ENCODE measurements around the gene SYNRG.

Gene SYNRG

DNA sequence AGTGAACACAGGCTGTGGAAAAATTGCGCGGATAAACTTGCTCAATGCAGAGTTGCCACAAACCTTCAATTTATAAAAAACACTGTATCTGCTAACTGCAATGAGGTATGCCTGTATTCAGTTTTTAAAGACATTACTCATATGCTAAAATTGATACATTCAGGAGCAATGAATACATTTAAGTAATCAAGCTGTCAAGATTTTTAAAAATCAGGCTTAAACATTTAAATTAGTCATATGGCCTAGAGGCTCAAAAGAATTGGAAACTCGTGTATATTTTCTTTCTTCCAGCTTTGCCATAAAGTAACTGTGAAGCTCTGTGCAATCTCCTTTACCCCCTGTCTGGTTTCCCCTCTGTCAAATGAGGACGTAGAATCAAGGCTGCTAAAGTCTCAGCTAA is 4.1 kb downstream of the SYNRG start:
- DNase-seq, result no peak

DNA sequence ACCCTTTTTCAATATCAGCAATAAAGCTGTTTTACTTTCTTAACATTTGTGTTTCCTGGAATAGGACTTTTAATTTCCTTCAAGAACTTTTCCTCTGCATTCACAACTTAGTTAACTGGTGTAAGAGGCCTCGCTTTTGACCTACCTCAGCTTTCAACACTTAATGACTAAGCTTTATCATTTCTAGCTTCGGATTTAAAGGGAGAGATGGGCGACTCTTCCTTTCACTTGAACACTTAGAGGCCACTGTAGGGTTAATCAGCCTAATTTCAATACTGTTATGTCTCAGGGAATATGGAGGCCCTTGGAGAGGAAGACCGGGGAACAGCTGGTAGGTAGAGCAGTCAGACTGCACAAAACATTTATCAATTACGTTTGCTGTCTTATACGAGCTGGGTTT is 4.7 kb downstream of the SYNRG start:
- no peak for DNase-seq

GRCh38 chr17:37598145-37598544 is 11.1 kb downstream of the SYNRG start:
- DNase-seq, result no peak

DNA sequence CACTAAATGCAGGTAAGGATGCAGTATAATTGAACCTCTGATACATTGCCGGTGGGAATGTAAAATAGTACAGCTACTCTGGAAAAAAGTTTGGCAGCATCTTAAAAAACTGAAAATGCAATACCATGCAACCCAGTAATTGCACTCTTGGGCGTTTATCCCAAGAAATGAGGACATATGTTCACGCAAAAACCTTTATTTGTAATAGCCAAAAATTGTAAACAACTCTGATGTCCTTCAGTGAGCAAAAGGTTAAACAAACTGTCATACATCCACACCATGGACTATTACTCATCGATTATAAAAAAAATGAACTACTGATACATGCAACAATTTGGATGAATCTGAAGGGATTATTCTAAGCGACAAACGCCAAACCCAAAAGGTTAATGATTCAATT is 16.9 kb downstream of the SYNRG start:
- no peak for DNase-seq

DNA sequence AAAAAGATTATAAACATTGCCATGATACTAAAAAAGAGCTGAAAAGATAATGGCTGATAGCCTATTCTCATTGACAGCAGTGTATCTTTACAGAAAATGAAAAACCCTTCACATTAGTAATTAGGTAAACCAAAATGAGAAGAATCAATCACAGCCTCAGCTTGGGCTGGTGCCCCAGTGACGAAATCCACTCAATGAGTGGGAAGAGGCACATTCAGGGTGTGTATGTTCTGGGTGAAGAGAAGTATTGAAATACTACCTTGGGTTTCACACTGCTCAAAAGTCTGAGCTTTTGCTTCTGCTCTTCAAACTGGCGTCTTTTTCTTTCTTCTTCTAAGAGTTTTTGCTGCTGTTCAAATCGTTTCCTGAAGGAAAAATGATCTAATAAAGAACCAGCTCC is 24.2 kb downstream of the SYNRG start:
- DNase-seq, result no peak

DNA sequence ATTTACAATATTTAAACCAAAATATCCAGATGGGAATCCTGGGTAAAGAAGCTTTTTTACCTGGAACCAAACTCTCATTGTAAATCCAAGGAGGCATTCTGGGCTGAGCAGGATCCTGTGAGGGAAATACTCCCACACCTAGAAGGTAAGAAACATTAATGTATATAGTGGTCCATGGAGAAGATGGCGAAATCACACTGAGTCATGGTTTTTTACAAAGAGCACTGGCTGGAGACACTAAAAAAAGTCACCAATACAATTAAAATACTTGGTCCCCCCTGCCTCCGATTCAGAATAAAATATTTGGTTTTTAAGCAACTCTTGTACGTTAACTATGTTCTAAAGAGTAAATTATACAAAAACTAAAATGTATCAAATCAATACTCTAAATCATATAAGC is 32.9 kb downstream of the SYNRG start:
- no peak for DNase-seq

- no peak for DNase-seq
These were observed 34.8 kb downstream of the SYNRG start for GRCh38 chr17:37574427-37574826.

GRCh38 chr17:37571674-37572073 is 37.5 kb downstream of the SYNRG start:
- no peak for DNase-seq

DNA sequence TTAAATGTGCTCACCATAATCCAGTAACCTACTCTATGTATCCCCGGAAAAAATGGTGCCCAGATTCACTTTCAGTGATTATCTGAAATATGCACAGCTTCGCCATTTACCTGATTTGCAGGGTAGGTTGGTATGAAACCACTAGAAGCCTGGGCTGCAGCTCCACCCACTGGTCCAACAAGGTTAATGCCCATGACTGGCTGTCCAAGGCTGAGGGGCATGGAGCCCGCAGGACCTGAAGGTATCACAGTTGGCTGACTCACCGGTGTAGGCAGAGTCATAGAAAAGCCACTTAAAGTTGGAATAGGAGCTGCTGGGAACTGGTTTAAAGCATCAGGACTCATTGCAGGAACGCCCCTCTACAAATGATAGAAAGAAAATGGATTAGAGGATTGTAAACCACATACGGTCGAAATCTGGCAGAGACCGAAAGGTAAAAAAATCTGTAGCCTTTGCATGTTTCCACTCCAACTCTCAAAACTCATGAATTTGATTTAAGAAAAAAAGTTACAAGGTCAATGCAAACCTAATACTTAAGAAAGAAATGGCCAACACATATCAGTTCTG is 38.6 kb downstream of the SYNRG start:
- peak; percentile 78 for DNase-seq

- no peak for DNase-seq
These were observed 40.7 kb downstream of the SYNRG start for GRCh38 chr17:37568350-37569053.

DNA sequence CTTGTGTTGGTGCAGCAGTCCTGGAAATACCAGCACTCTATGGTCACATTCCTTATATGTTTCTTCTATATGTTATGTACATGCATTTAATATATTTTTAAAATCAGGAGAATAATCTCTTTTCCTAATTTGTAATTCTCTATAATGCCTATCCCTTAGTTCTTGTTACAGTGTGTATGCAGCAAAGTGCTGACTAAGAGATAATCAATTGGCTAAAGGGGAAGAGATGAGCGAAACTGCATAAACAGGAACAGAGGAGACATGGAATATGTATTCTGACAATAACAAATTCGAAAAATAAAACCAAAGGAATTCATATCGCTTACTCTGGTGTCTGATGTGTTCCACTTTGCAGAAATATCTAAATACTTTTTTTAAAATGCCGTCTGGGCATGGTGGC is 41.7 kb downstream of the SYNRG start:
- DNase-seq, result no peak

- DNase-seq, result no peak
These were observed 42.1 kb downstream of the SYNRG start for GRCh38 chr17:37567137-37567536.

- DNase-seq, result no peak
These were observed 45.0 kb downstream of the SYNRG start for GRCh38 chr17:37564252-37564651.

GRCh38 chr17:37562016-37562745 is 47.0 kb downstream of the SYNRG start:
- no peak for DNase-seq

DNA sequence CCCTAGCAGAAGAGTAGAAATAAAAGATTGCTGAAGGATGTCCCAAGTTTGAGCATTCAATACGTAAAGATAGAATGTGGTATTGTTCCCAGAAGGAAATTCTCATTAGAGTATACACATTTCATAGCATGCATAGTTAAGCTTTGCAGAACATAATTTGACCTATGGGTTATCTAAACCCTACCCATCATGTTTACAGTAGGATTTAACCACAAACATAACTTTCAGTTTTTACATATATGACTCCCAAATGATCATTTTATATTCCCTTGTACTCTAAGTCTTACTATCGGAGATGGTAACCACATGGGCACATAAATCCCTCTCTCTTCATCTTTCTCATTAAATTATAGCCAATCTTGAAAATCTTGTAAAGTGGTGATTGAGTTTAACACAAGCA is 50.9 kb downstream of the SYNRG start:
- DNase-seq, result no peak

DNA sequence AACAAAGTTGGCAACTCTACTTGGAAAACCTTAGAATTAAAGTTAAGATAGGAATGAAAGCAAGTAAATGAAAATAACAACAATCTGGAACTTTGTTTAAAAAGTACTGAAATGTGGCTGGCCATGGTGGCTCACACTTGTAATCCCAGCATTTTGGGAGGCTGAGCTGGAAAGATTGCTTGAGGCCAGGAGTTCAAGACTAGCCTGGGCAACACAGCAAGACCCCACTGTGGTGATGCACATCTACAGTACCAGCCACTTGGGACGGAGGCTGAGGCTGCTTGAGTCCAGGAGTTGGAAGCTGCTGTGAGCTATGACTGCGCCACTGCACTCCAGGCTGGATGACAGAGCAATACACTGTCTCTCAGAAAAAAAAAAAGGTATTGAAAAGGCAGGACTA is 51.7 kb downstream of the SYNRG start:
- no peak for DNase-seq

DNA sequence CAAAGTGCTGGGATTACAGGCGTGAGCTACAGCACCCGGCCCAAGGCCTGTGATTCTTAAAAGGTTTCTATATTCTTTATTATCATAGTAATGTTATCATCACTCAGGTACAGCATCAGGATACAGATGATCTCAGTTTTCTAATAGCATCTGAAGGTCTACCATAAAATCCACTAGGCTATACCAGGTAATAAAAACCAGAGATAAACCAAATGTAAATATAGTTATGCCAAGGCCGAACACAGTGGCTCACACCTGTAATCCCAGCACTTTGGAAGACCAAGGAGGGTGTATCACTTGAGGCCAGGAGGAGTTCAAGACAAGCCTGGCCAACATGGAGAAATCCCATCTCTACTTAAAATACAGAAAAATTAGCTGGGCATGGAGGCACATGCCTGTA is 53.8 kb downstream of the SYNRG start:
- no peak for DNase-seq

DNA sequence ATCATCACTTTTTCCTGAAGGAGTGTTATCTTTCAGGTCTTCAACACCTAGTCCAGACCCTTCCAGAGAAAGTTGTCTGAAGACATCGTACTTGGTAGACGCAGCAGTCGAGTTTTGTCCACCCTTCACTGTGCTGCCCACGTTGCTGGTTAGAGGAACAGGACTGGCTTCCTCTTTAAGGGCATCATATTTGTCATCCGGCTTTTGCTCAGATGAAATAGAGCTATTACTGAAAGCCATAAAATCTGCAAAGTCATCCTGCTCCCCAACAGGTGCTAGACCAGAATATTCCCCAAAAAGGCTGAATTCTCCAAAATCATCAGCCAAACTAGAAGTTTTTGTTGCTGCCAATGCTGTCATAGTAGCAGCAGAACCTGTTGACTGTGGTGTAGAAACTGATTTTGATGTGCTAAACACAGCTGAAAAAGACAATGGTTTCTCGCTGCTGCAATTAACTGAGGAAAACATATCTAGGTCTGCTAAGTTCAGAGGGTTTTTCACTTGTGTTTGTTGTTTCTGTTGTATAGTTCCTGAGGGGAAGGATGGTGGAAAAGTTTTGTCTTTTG is 55.7 kb downstream of the SYNRG start:
- DNase-seq, result peak; percentile 35

GRCh38 chr17:37551788-37552187 is 57.4 kb downstream of the SYNRG start:
- DNase-seq, result no peak

GRCh38 chr17:37547986-37548385 is 61.2 kb downstream of the SYNRG start:
- no peak for DNase-seq

DNA sequence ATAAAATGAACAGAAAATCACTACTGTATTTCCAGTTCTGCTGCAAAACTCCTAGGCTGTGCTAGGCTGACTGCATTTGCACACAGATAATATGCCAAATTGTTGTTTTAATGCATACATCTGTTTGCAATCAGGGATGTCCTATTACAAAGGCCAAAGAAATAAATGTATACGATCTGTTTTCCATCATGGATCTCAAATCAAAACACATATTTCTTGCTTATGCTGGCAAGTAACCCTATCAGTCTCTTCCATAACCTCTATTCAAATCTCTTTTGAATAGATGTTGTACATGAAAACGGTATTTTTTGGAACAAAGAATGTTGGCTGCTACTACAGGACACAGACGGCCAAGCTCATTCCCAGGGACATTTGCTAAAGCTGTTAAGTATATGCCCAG is 62.9 kb downstream of the SYNRG start:
- DNase-seq, result no peak

GRCh38 chr17:37545486-37545885 is 63.7 kb downstream of the SYNRG start:
- DNase-seq, result no peak

- no peak for DNase-seq
These were observed 65.6 kb downstream of the SYNRG start for GRCh38 chr17:37543637-37544052.

Data from hematopoietic multipotent progenitor cell treated with erythropoietin and hydrocortisone succinate and interleukin-3 and kit ligand, for 4 days (in vitro differentiated cells).